ENCODE data around the gene PRRT2.
"Not testable (repeated sequence)": the region's sequence is repeated elsewhere in the genome, so short reads cannot be mapped to it uniquely, and the experiment has no call there.

Gene PRRT2

DNA sequence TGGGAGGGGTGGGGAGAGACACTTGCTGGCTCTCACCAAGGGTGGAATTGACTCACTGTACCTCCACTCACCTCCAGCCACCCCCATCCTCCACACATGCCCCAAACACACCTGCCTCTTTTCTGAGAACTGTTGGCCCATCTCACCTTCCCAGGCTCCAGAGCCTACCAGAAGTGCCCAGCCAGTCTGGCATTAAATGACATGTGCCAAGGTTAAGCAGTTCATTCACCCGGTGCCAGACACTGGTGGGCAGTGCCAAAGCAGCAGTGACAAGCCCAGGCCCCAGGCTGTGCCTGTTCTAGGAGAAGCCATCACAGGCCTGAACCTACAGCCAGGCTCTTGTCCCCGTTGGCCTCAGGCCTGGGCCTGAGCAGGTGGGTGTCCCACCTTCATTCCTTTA is 19.5 kb downstream of the PRRT2 start:
- DNase-seq (ENCODE audit: low read depth in 2 of 2, low spot score in 1 of 2), result no peak

DNA sequence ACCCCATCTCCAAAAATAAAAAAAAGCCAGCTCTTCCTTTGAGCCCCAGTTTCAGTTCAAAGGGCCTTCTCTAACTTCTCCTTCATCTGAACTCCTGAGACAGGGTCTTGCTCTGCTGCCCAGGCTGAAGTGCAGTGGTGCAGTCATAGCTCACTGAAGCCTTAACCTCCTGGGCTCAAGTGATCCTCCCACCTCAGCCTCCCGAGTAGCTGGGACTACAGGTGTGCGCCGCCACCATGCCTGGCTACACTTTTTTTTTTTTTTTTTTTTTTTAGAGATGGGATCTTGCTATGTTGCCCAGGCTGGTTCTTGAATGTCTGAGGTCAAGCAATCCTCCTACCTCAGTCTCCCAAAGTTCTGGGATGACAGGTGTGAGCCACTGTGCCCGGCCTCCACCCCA is 21.2 kb downstream of the PRRT2 start:
- DNase-seq (ENCODE audit: low read depth in 2 of 2, low spot score in 1 of 2), result not testable (repeated sequence)

DNA sequence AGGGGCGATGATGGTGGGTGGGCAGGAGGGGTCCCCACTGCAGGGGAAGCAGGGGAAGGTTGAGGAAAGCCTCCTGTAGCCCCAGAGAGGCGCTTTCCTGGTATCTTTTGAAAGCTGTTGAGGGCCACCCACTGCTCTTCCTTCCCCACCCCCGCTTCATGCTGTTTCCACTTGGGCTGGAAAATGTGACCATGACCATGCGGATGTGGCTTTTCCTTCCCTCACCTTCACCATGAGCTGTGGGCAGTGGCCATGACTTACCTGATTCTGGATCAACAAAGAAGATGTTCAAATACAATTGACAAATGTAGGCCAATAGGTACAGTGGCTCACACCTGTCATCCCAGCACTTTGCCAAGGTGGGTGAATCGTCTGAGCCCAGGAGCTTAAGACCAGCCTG is 22.1 kb downstream of the PRRT2 start:
- DNase-seq (ENCODE audit: low read depth in 2 of 2, low spot score in 1 of 2), result no peak

DNA sequence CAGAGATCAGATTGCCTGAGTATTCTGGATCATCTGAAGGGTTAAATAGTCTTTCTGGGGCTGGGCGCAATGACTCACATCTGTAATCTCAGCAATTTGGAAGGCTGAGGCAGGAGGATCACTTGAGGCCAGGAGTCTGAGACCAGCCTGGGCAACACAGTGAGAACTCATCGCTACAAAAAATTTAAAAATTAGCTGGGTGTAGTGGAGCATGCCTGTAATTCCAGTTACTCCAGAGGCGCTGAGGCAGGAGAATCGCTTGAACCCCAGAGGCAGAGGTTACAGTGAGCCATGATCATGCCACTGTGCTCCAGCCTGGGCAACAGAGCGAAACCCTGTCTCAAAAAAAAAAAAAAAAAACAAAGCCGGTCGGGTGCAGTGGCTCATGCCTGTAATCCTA is 23.9 kb downstream of the PRRT2 start:
- no peak for DNase-seq (ENCODE audit: low read depth in 2 of 2, low spot score in 1 of 2)

DNA sequence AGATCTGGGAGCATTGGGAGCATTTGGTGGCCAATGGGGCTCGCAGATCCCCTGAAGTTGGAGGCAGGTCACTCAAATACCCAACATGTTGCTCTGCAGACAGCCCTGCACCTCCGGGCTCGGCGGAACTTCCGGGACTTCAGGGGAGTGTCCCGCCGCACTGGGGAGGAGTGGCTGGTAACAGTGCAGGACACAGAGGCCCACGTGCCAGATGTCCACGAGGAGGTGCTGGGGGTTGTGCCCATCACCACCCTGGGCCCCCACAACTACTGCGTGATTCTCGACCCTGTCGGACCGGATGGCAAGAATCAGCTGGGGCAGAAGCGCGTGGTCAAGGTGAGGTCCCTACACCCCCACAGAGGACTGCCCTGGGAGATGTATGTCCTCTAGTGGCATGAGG is 24.6 kb downstream of the PRRT2 start:
- DNase-seq (ENCODE audit: low read depth in 2 of 2, low spot score in 1 of 2), result no peak

DNA sequence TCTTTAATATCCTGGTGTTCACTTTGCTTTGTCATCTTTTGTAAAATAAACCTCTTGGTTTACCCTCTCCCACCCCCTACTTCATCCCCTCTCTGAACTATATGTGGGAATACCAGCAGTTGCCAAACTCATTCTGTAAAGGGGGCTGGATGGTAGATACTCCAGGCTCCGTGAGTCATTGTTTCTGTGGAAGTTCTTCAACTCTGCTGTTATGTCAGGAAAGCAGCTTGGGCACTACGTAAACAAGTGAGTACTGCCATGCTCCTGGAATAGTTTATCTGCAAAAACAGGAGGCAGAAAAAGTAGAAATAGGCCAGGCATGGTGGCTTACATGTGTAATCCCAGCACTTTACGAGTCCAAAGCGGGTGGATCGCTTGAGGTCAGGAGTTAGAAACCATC is 25.8 kb downstream of the PRRT2 start:
- no peak for DNase-seq (ENCODE audit: low read depth in 2 of 2, low spot score in 1 of 2)

DNA sequence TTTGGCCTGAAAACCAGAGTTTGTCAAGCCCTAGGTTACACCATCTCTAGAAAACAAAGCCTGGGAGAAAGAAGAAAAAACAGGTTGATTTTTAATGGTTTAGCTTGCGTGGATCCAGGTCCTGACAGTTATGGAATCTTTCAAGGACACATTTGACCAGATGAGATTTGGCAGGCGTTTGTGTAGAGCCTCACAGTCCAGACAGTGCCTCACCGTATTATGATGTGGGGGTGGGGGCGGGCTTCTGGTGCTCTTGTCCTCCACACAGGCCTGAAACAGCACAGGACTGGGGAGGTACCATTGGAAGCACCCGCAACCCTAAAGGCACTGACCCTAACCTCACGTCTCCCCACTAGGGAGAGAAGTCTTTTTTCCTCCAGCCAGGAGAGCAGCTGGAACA is 27.8 kb downstream of the PRRT2 start:
- DNase-seq (ENCODE audit: low read depth in 2 of 2, low spot score in 1 of 2), result no peak

DNA sequence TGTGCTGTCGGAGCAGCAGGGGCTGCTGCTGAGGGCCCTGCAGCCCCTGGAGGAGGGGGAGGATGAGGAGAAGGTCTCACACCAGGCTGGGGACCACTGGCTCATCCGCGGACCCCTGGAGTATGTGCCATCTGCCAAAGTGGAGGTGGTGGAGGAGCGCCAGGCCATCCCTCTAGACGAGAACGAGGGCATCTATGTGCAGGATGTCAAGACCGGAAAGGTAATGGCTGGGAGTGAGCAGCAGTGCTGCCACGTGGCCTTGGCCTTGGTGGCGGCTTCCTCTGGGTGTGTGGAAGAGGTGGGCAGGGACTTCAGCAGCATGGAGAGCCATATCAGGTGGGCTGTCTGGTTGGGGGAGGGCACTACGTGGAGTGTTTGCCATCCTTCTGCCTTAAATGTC is 28.2 kb downstream of the PRRT2 start:
- no peak for DNase-seq (ENCODE audit: low read depth in 2 of 2, low spot score in 1 of 2)

DNA sequence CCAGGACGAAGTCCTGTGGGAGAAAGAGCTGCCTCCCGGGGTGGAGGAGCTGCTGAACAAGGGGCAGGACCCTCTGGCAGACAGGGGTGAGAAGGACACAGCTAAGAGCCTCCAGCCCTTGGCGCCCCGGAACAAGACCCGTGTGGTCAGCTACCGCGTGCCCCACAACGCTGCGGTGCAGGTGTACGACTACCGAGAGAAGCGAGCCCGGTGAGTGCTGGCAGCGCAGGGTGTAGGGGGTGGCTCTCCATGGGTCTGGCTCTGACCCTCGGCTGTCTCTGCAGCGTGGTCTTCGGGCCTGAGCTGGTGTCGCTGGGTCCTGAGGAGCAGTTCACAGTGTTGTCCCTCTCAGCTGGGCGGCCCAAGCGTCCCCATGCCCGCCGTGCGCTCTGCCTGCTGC is 29.6 kb downstream of the PRRT2 start:
- DNase-seq (ENCODE audit: low read depth in 2 of 2, low spot score in 1 of 2), result no peak

DNA sequence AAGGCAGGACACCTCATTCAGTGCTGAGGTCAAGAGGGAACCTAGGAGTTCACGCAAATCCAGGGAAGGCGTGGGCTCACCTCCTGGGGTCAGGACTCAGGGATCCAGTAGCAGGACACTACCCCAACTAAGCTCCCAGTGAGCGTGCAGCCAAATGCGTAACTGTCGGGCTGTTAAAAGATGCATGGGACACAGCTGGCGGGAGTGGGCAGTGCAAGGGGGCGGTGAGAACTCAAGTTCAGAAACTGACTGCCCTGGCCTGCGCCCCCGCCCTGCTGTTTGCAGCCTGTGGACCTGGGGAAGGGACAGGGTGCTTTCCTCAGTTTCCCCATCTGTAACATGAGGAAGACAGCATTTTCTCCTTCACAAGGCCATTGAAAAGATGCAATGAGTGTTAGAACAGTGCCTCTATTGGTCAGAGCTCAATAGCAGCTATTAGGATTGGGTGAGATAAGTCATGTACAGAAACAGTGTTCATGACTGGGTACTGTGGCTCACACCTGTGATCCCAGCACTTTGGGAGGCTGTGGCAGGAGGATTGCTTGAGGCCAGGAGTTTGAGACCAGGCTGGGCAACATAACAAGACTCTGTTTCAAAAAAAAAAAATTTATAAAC is 30.8 kb downstream of the PRRT2 start:
- no peak for DNase-seq (ENCODE audit: low read depth in 2 of 2, low spot score in 1 of 2)

DNA sequence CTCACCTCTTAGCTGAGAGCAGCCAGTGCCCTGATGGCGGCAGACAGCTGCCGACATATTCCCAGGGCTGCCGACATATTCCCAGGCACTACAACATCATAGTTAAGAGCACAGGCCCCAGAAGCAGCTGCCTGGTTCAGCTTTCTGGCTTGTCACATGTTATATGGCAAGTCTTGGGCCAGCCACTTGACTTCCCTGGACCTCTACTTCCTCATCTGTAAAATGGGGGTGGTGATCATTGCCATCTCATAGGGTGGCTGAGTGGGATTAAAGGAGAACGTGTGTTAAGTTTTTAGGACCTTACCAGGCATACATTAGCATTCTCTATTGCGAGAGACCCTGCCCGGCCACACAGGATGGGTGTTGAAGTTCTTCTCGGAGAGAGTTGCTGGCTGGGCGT is 31.9 kb downstream of the PRRT2 start:
- no peak for DNase-seq (ENCODE audit: low read depth in 2 of 2, low spot score in 1 of 2)

DNA sequence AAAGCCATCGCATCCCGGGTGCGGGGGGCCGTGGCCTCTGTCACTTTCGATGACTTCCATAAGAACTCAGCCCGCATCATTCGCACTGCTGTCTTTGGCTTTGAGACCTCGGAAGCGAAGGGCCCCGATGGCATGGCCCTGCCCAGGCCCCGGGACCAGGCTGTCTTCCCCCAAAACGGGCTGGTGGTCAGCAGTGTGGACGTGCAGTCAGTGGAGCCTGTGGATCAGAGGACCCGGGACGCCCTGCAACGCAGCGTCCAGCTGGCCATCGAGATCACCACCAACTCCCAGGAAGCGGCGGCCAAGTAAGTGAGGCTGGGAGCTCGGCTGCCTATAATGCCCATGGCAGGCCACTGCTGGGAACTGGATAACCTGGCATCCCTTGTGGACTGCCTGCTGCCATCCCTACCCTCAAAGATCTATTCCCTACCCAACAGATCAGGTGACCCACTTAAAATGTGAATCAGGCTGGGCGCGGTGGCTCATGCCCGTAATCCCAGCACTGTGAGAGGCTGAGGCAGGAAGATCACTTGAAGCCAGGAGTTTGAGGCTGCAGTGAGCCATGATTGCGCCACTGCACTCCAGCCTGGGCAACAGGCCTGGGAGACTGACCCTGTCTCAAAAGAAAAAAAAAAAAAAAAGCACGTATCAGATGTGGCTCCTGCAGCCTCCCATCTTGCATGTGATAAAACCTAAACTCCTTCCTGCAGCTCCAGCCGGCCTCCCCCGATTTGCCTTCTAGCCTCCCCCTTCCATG is 32.8 kb downstream of the PRRT2 start:
- no peak for DNase-seq (ENCODE audit: low read depth in 2 of 2, low spot score in 1 of 2)

DNA sequence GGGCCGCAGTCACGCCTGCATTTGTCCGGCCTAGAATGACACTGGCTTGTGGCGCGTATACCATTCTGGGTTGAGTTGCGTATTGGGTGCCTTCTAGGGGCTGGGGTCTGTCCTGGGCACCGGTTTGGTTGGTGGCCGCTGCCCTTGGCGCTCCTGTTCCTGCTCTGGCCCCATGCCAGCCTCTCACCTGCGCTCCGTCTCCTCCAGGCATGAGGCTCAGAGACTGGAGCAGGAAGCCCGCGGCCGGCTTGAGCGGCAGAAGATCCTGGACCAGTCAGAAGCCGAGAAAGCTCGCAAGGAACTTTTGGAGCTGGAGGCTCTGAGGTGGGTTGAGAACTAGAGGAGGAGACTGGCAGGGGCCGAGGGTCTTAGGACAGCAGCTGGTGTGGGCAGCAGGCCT is 33.7 kb downstream of the PRRT2 start:
- DNase-seq (ENCODE audit: low read depth in 2 of 2, low spot score in 1 of 2), result no peak

DNA sequence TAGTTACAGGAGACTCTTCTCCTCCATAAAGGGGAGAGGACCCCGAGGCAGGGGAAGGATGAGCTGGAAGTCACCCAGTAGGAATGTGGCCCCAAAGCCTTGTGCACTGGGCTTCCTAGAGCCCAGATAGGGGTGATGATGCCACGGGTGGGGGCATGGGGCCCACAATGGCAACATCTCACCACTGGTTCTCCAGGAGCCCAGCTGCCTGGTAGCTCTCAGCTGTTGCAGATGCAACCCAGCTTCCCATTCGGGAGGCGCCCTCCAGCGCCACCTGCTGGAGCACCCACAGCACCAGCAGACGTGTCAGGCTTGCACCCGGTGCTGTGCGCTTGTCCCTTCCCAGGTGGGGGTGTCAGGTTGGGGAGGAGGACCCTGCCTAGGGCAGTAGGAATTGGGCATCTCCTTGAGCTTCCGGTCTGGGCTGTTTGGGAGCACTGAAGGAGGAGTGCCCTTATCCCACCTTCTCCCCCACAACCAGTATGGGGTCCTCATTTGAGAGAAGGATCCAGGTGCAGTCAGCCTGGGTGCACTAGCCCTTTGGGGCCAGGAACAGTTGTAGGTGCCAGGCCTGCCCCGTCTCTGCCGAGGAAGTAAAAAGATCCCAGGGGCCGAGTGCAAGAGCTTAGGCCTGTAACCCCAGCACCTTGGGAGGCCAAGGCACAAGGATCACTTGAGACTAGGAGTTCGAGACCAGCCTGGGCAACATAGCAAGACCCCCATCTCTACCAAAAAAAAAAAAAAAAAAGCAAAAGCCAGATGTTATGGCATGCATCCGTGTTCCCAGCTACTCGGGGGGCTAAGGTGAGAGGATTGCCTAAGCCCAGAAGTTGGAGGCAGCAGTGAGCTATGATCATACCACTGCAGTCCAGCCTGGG is 36.7 kb downstream of the PRRT2 start:
- DNase-seq (ENCODE audit: low read depth in 2 of 2, low spot score in 1 of 2), result peak; percentile 59 to 67

DNA sequence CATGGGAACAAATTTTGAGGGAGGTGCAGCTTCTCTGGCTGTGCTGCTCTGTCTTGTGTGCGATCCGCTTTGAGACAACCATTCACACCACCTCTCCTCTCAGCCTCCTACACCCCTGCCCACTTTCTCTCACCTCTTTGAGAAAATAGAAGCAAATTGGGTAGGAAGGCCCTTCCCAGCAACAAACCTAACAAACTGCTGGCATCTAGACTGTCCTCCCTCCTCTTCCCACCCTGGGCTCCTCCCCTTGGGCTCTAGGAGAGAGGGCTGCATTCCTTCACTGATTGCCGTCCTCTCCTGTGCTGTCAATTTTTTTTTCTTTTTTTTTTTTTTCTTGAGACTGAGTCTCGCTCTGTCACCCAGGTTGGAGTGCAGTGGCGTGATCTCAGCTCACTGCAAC is 37.5 kb downstream of the PRRT2 start:
- DNase-seq (ENCODE audit: low read depth in 2 of 2, low spot score in 1 of 2), result no peak

DNA sequence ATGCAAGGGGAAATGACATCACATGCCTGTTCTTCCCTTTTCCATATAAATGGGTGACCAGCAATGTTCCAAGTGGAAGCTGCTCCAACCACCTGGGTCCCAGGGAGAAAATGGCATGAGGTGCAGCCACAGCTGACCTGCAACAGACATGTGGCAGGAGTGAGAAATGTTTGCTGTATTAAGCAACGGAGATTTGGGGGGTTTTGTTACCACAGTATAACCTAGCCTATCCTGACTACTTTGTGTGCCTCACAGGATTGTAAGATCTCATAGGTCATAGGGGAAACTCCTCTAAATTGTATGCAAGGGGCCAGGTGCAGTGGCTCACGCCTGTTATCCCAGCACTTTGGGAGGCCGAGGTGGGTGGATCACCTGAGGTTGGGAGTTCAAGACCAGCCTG is 39.0 kb downstream of the PRRT2 start:
- DNase-seq (ENCODE audit: low read depth in 2 of 2, low spot score in 1 of 2), result no peak

DNA sequence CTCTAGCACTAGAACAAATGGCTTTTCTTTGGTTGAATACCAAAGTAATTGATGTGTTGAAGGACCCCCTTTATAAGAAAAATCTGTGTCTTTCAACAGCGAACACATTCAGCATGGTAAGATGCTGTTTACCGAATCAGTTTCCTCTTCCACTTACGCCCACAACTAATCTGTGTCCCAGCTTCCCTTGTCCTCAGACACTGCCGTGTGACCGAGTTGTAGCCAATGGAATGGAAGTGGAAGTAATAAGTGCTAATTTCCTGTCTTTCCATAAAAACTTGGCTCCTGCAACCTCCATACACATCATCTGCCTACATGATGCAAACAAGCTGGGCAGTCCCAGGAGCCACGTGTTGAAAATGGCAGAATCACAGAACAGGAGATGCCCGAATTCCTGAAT is 40.7 kb downstream of the PRRT2 start:
- no peak for DNase-seq (ENCODE audit: low read depth in 2 of 2, low spot score in 1 of 2)

DNA sequence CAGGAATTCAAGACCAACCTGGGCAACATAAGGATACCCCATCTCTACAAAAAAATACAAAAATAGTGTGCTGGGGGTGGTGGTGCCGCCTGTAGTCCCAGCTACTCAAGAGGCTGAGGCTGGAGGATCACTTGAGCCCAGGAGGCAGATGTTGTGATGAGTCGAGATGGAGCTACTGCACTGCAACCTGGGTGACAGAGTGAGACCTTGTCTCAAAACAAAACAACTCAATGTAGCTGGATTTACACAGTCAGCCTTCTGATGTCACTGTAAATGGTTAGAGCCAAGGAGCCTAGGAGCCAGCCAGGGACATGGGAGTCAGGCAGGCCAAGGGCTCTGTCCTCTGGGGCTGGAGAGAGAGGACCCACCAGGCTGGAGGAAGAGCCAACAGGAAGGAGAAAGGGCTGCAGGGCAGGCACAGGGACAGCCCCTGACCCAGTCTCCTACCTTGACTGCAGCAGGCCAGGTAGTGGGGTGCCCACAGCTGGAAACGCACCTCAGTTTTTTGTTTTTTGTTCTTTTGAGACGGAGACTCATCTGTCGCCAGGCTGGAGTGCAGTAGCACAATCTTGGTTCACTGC is 42.6 kb downstream of the PRRT2 start:
- DNase-seq (ENCODE audit: low read depth in 2 of 2, low spot score in 1 of 2), result no peak

DNA sequence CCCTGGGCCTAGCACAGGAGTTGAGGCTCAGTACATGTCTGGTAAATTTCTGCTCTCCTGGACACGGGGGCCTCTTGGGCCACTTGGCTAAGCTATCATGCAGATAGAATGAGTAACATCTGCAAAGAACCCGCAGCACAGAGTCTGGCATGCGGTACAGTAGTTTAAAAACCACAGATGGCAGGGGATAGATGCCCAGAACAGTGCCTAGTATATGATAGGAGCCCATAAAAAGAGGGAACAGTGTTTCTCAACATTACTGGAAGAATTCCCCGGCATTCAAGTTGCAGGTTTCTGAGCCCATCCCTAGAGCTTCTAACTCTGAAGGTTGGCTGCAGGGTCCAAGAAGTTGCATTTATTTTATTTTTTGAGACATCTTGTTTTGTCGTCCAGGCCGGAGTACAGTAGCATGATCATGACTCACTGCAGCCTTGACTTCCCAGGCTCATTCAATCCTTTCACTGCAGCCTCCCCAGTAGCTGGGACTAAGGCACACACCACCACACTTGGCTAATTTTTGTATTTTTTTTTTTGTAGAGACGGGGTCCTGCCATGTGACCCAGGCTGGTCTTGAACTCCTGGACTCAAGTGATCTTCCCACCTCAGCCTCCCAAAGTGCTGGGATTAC is 45.3 kb downstream of the PRRT2 start:
- DNase-seq (ENCODE audit: low read depth in 2 of 2, low spot score in 1 of 2), result no peak

DNA sequence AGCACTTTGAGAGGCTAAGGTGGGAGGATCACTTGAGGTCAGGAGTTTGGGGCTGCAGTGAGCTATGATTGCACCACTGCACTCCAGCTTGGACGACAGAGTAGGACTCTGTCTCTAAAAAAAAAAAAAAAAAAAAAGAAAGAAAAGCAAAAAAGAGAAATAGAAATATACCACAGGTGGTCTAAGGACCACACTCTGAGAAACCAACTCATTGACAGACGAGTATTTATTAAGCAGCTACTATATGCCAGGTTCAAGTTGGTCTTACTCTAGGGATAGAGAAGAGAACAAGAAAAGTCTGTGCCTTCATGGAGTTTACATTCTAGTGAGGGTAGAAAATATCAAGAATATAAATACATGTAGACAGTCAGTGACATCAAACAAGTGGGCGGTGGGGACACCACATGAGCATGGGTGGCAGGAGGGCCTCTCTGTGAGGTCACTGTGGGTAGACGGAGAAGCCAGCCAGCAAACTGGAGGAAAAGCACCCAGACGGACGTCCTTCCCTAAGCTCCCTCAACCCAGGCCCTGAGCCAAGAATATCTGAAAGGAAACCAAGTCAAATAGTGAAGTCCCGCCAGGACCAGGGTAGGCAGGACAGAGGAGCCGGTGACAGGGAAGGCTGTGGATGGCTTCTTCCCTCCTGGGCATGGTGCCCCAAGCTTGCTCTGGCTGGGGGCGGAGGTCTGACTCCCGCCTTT is 46.3 kb downstream of the PRRT2 start:
- DNase-seq (ENCODE audit: low read depth in 2 of 2, low spot score in 1 of 2), result no peak

DNA sequence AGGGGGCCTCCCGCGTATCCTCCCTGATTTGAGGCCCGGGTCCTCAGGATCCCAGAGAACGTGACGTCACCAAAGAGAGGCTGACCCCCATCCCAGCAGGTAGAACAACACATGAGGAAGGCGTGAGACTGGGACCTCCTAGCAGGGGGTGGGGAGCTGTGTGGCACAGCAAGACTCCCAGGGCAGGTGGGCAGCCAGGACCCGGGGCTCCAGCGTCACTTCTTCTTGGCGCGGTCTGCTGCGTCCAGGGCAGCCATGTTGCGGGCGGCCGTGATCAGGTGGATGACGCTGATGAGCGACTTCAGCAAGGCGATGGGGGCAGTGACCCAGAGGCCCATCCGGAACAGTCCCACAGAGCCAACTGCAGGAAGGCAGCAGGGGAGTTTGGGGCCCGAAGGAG is 47.0 kb downstream of the PRRT2 start:
- DNase-seq (ENCODE audit: low read depth in 2 of 2, low spot score in 1 of 2), result no peak
